Esophagus squamous epithelium (tissue), 5 donors: ENCODE measurements around the gene TSHZ2. TPM values are rescaled to one million over a fixed set of nuclear protein-coding genes. Genes with fewer than 3 reads are reported as not detected.

Experiments used
- DNase-seq: peaks from one replicate; lab custom pipeline; 2025; lab: John Stamatoyannopoulos, UW
- H3K27ac ChIP-seq, 4 donors: fragments of 200-600 bp; sonication (generic); one replicate each; pipeline ENCODE4 v1.5.1; 2016 to 2019; ENCODE audit warnings: mild to moderate bottlenecking in 1 of 4
- H3K27me3 ChIP-seq, 4 donors: fragments of 200-600 bp; sonication (generic); 1 replicate in 3 of 4; 2 replicates in 1 of 4; pipeline versions ENCODE4 v1.5.1 to v1.6.0; 2017 to 2021; ENCODE audit warnings: antibody characterized with exemption in 1 of 4
- H3K36me3 ChIP-seq, 3 donors: fragments of 200-600 bp; sonication (generic); one replicate each; pipeline ENCODE4 v1.5.1; 2016 to 2019
- H3K4me1 ChIP-seq, 3 donors: fragments of 200-600 bp; sonication (generic); one replicate each; pipeline ENCODE4 v1.5.1; 2017 to 2019
- H3K4me3 ChIP-seq, 4 donors: fragments of 200-600 bp; sonication (generic); 1 replicate in 3 of 4; 2 replicates in 1 of 4; pipeline ENCODE4 v1.5.1; 2016 to 2019; ENCODE audit warnings: mild to moderate bottlenecking in 2 of 4, moderate library complexity in 1 of 4
- H3K9me3 ChIP-seq, 3 donors: fragments of 200-600 bp; sonication (generic); one replicate each; pipeline ENCODE4 v1.5.1; 2016 to 2019
- POLR2A ChIP-seq, 4 donors: fragments of 450-650 bp; IDR thresholded peaks; one replicate each; pipeline ENCODE4 v1.6.1; 2017; ENCODE audit warnings: antibody characterized with exemption in 4 of 4, mild to moderate bottlenecking in 4 of 4, moderate library complexity in 3 of 4
- WGBS, 2 donors: methylation state at CpG; one replicate each; pipeline ENCODE4 v1.1.5; 2018; 5-methylcytosine and 5-hydroxymethylcytosine counted together
- intact Hi-C: fragments of 100-400 bp; cut with DNase I; formaldehyde crosslinking; loops from one replicate; pipeline ENCODE4 v1.15.0; 2022
- total RNA-seq, 4 donors: library from RNA; depleted of rRNA; stranded (reverse); fragments of >200 nt; gene quantifications; one replicate each; pipeline ENCODE4 v1.1.0, GENCODE V29; 2016
- TF ChIP-seq, protein P1 (sequence below), 6 experiments: fragments of 450-650 bp in 4 of 6; fragments of 200-600 bp in 2 of 6; sonication (generic) in 2 of 6; IDR thresholded peaks; one replicate each; pipeline ENCODE4 v1.5.1; 2016 to 2019; ENCODE audit warnings: antibody characterized with exemption in 6 of 6, mild to moderate bottlenecking in 4 of 6, moderate library complexity in 4 of 6
- donor health status: DM: yes; HTN: yes; CAD: no.

TSHZ2 gene
- total RNA-seq, 4 donors from 2014 or later = 4.7 to 22.0 (median 12.9) TPM

DNA sequence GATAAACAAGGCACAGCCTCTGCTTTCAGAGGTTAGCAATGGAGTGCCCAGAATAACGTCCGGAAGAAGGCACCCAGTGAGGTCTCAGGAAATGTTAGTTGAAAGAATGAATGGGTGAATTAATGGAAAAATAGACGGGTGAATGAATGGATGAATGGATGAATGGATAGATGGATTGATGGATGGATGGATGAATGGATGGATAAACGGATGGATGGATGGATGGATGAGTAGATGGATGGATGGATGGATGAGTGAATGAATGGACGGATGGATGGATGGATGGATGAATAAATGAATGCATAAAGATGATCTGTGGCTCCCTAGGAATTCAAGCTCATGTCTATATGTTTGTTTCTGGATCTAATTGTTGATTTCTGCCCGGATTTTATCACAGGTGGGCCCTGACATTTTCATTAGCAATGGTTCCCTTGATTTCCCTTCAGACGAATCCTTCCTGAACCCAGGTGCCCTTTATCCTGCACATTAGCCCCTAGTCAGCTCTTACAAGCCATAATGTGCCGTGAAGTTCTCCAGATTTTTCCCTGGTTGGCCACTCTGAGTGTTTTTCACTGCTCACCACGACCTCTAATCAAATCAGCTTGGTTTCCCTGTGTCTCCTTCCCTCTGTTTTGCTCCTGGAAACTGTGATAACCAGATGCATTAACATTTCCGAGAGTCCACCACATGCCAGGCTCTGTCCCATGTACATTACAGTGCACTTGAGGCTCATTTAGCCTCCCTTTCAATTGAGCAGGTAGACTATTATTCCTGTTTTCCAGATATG, 22.2 kb downstream of the TSHZ2 start:
- TF ChIP-seq, protein P1, sequence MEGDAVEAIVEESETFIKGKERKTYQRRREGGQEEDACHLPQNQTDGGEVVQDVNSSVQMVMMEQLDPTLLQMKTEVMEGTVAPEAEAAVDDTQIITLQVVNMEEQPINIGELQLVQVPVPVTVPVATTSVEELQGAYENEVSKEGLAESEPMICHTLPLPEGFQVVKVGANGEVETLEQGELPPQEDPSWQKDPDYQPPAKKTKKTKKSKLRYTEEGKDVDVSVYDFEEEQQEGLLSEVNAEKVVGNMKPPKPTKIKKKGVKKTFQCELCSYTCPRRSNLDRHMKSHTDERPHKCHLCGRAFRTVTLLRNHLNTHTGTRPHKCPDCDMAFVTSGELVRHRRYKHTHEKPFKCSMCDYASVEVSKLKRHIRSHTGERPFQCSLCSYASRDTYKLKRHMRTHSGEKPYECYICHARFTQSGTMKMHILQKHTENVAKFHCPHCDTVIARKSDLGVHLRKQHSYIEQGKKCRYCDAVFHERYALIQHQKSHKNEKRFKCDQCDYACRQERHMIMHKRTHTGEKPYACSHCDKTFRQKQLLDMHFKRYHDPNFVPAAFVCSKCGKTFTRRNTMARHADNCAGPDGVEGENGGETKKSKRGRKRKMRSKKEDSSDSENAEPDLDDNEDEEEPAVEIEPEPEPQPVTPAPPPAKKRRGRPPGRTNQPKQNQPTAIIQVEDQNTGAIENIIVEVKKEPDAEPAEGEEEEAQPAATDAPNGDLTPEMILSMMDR (IDR thresholded peaks at IDR 0.05) = no peak
- no peak for TF ChIP-seq POLR2A (IDR thresholded peaks at IDR 0.05)
- intact Hi-C loops = no loop called here
- Histone ChIP-seq H3K27ac (peak overlapping the region in 1 of 4 donors; percentile 33), H3K4me3 (no peak overlapping the region), H3K4me1 (no peaks in the 10 kb centered on the region), H3K9me3 (no peaks in the 10 kb centered on the region), H3K36me3 (no peaks in the 10 kb centered on the region), H3K27me3 (no peaks in the 10 kb centered on the region)
- 78 to 89% methylated on average over 10 of the region's 10 CpGs for WGBS, 2 donors
- no peak for DNase-seq

DNA sequence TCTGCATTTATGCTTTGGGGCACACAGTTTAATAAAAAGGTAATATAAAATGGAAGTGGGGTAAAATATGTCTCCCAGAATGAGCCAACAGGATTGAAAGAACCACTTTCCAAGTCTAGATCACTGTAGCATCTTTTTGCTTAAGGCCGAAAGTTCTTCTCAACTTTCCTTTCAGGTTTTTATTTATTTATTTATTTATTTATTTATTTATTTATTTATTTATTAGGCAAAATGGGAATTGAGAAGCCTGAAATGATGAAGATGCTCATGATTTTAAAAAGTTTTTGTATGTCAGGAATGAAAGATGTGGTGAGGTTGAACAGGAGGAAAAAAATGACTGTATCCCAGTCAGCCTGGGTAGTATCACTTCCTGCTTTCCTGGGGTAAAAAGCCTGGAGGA, 24.0 kb downstream of the TSHZ2 start:
- Histone ChIP-seq H3K36me3 (no peaks in the 10 kb centered on the region), H3K9me3 (no peaks in the 10 kb centered on the region), H3K27me3 (no peaks in the 10 kb centered on the region), H3K4me1 (no peaks in the 10 kb centered on the region), H3K27ac (no peak overlapping the region), H3K4me3 (no peak overlapping the region)
- WGBS, 2 donors = 91 to 97% methylated on average over 1 of the region's 1 CpG
- DNase-seq = no peak
- TF ChIP-seq POLR2A (IDR thresholded peaks at IDR 0.05) = no peak
- TF ChIP-seq, protein P1 (IDR thresholded peaks at IDR 0.05) = no peak
- intact Hi-C loops = no loop called here

DNA sequence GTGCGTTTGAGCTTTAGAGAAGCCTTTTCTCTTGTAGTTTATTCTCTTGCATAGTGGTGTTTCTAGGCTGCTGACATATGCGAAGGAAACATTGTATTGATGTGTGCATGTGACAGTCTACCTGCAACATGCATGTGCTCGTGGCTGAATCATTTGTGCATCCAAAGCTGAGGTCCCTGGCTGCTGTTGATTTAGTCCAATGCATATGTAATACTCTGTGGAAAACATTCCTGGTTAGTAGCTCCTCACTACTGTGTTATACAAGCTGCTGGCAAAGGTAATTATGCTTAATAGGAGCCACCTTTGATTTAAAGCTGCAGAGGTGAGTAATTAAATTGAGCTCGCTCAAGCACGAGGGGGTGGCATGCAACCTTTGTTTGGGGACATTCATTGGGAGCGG, 24.5 kb downstream of the TSHZ2 start:
- Histone ChIP-seq H3K27me3 (no peaks in the 10 kb centered on the region), H3K27ac (no peak overlapping the region), H3K4me1 (no peaks in the 10 kb centered on the region), H3K4me3 (no peak overlapping the region), H3K9me3 (no peaks in the 10 kb centered on the region), H3K36me3 (no peaks in the 10 kb centered on the region)
- 86 to 89% methylated on average over 6 of the region's 6 CpGs for WGBS, 2 donors
- TF ChIP-seq, protein P1 (IDR thresholded peaks at IDR 0.05) = no peak
- no peak for TF ChIP-seq POLR2A (IDR thresholded peaks at IDR 0.05)
- intact Hi-C loops = no loop called here
- no peak for DNase-seq

DNA sequence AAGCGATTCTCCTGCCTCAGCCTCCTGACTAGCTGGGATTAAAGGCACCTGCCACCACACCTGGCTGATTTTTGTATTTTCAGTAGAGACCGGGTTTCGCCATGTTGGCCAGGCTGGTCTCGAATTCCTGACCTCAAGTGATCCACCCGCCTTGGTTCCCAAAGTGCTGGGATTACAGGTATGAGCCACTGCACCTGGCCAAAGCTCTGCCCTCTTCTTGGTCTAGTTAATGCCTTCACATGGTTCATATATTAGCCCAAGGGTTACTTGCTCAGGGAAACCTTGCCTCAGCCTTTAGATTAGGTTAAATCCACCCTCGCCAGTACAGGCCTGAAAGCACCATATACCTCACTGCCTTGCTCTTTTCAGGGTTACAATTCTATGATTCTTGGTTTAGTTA, 26.1 kb downstream of the TSHZ2 start:
- Histone ChIP-seq H3K4me3 (no peak overlapping the region), H3K27ac (no peak overlapping the region), H3K36me3 (no peaks in the 10 kb centered on the region), H3K4me1 (peaks cover 0 to 3% (median 0%) of the 10 kb centered on the region in 3 donors), H3K27me3 (no peaks in the 10 kb centered on the region), H3K9me3 (no peaks in the 10 kb centered on the region)
- no peak for DNase-seq
- 83 to 96% methylated on average over 3 to 5 of the region's 6 CpGs for WGBS, 2 donors
- no peak for TF ChIP-seq POLR2A (IDR thresholded peaks at IDR 0.05)
- TF ChIP-seq, protein P1 (IDR thresholded peaks at IDR 0.05) = no peak
- intact Hi-C loops = no loop called here

DNA sequence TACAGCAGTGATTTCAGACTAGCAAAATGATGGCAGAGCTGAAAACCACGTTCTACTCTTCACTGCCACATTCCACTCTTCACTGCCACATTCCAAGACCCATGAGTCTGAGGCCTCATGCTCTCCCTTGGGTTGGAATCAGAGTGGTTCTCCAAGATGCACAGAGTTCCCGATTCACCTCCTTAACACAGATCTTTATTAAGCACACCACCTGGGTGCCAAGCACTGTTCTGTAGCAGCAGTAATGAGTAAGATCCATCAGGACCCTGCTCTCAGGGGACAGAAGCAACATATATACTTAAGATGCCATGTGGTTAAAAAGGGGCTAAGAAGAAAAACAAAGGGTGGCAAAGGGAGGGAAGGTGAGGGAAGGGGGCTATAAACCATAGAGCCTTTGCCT, 26.9 kb downstream of the TSHZ2 start:
- no peak overlapping the region for H3K4me3 ChIP-seq
- H3K36me3 ChIP-seq = no peaks in the 10 kb centered on the region
- intact Hi-C loops = no loop called here
- H3K9me3 ChIP-seq = no peaks in the 10 kb centered on the region
- peaks cover 0 to 11% (median 0%) of the 10 kb centered on the region in 3 donors for H3K4me1 ChIP-seq
- no peak overlapping the region for H3K27ac ChIP-seq
- DNase-seq = no peak
- no peak for TF ChIP-seq POLR2A (IDR thresholded peaks at IDR 0.05)
- TF ChIP-seq, protein P1 (IDR thresholded peaks at IDR 0.05) = no peak
- H3K27me3 ChIP-seq = no peaks in the 10 kb centered on the region
- WGBS, 2 donors = 86 to 97% methylated on average over 2 of the region's 2 CpGs
